Measurements from ENCODE around the gene MYL6. TPM values are rescaled to one million over a fixed set of nuclear protein-coding genes. Genes with fewer than 3 reads are reported as not detected.

Gene MYL6
- total and polyA plus RNA-seq, 9 of the 15 experiments (the other 6 are each of a cell fraction or from before 2014, with no cell fraction given) = 557 to 1,664 (median 958) TPM

GRCh38 chr12:56189918-56190694, 31.9 kb downstream of the MYL6 start (continued):
- no peak for TF ChIP-seq CEBPG (CRISPR knock-in tag; IDR thresholded peaks at IDR 0.05)
- TF ChIP-seq CEBPG (tag; conservative IDR thresholded peaks at IDR 0.05 in 1 of 2, IDR thresholded peaks at IDR 0.05 in 1 of 2) = no peak
- TF ChIP-seq TAL1 (IDR thresholded peaks at IDR 0.05) = 0 out of 2 replicates have a peak, but pooled peaks have one; percentile 8
- peak; percentile 79 for TF ChIP-seq ZBTB5 (IDR thresholded peaks at IDR 0.05)
- no peak for TF ChIP-seq BRF2 (IDR thresholded peaks at IDR 0.05; ENCODE audit: borderline replicate concordance, insufficient read depth, insufficient read length)
- no peak for TF ChIP-seq ETS2 (tag; IDR thresholded peaks at IDR 0.05; ENCODE audit: borderline replicate concordance, poor library complexity, severe bottlenecking)
- no peak for TF ChIP-seq EWSR1 (IDR thresholded peaks at IDR 0.05; ENCODE audit: borderline replicate concordance, low read depth, partially characterized antibody)
- peak; percentile 65 to 78; a peak in 3 of 4 replicates for TF ChIP-seq HDAC1 (IDR thresholded peaks at IDR 0.05)
- TF ChIP-seq ZNF174 (CRISPR knock-in tag; IDR thresholded peaks at IDR 0.05) = no peak
- no peak for TF ChIP-seq NR2C2 (CRISPR knock-in tag; IDR thresholded peaks at IDR 0.05)
- 0 out of 2 replicates have a peak, but pooled peaks have one; percentile 12 for TF ChIP-seq NR2C2 (tag; IDR thresholded peaks at IDR 0.05)
- TF ChIP-seq HIVEP1 (CRISPR knock-in tag; IDR thresholded peaks at IDR 0.05) = no peak
- no peak for TF ChIP-seq ZNF444 (CRISPR knock-in tag; IDR thresholded peaks at IDR 0.05)
- TF ChIP-seq CBFA2T3 (IDR thresholded peaks at IDR 0.05) = no peak
- TF ChIP-seq ZNF324 (CRISPR knock-in tag; IDR thresholded peaks at IDR 0.05) = no peak
- TF ChIP-seq MAFG (tag; conservative IDR thresholded peaks at IDR 0.05) = no peak
- no peak for TF ChIP-seq KDM4B (IDR thresholded peaks at IDR 0.05; ENCODE audit: borderline replicate concordance in 2 of 2, low read depth in 1 of 2)
- TF ChIP-seq CUX1 (CRISPR knock-in tag; IDR thresholded peaks at IDR 0.05) = no peak
- TF ChIP-seq DACH1 (IDR thresholded peaks at IDR 0.05; ENCODE audit: partially characterized antibody) = no peak
- TF ChIP-seq ZNF253 (CRISPR knock-in tag; conservative IDR thresholded peaks at IDR 0.05) = no peak
- no peak for TF ChIP-seq ZNF436 (CRISPR knock-in tag; IDR thresholded peaks at IDR 0.05)

Measured in K562 (cell line).